Neural cell (in vitro differentiated cells): ENCODE measurements around the gene UBXN10. TPM values are rescaled to one million over a fixed set of nuclear protein-coding genes. Genes with fewer than 3 reads are reported as not detected.

Source experiments
- H2AFZ ChIP-seq: fragments of 200-600, 300-800 bp; sonication (generic), shearing (Covaris generic); 2 replicates; pipeline ENCODE4 v1.6.0; 2014; ENCODE audit warnings: low read depth, mild to moderate bottlenecking, antibody characterized with exemption, low read length, moderate library complexity
- H3F3A ChIP-seq: fragments of 200-600 bp; shearing (Covaris generic); 2 replicates; pipeline ENCODE4 v1.6.1; 2016; ENCODE audit warnings: mild to moderate bottlenecking, moderate library complexity, mixed read lengths, antibody characterized with exemption, low read length; ENCODE audit not compliant: insufficient read depth, poor library complexity, severe bottlenecking
- H3K27ac ChIP-seq: fragments of 200-600, 300-800 bp; sonication (generic), shearing (Covaris generic); 2 replicates; pipeline ENCODE4 v1.5.1; 2014; ENCODE audit warnings: mild to moderate bottlenecking, low read length, moderate library complexity
- H3K27me3 ChIP-seq: fragments of 300-800, 200-600 bp; sonication (generic), shearing (Covaris generic); 2 replicates; pipeline ENCODE4 v1.6.0; 2014; ENCODE audit warnings: mild to moderate bottlenecking, low read depth, low read length, moderate library complexity; ENCODE audit not compliant: insufficient read depth
- H3K36me3 ChIP-seq: fragments of 300-800, 200-600 bp; sonication (generic), shearing (Covaris generic); 2 replicates; pipeline ENCODE4 v1.5.1; 2014; ENCODE audit warnings: mild to moderate bottlenecking, antibody characterized with exemption, low read length, moderate library complexity; ENCODE audit not compliant: insufficient read depth
- H3K4me2 ChIP-seq: fragments of 300-800, 200-600 bp; sonication (generic), shearing (Covaris generic); 2 replicates; pipeline ENCODE4 v1.6.0; 2014; ENCODE audit warnings: mild to moderate bottlenecking, low read length
- H3K4me3 ChIP-seq: fragments of 300-800, 200-600 bp; sonication (generic), shearing (Covaris generic); 2 replicates; pipeline ENCODE4 v1.5.1; 2014; ENCODE audit warnings: mild to moderate bottlenecking, low read length, moderate library complexity
- H3K79me2 ChIP-seq: fragments of 200-600 bp; shearing (Covaris generic); replicated peaks from 2 replicates; pipeline ENCODE4 v1.6.0; 2014; ENCODE audit warnings: mild to moderate bottlenecking, low read length, moderate library complexity; ENCODE audit not compliant: insufficient read depth
- H3K9ac ChIP-seq: fragments of 300-800, 200-600 bp; sonication (generic), shearing (Covaris generic); 2 replicates; pipeline ENCODE4 v1.6.1; 2016; ENCODE audit warnings: mild to moderate bottlenecking, low read length, mixed read lengths
- H3K9me2 ChIP-seq: fragments of 200-600 bp; shearing (Covaris generic); 2 replicates; pipeline ENCODE4 v1.6.1; 2016; ENCODE audit warnings: mild to moderate bottlenecking, low read length, mixed read lengths; ENCODE audit not compliant: insufficient read depth
- H3K9me3 ChIP-seq: fragments of 200-600, 300-800 bp; sonication (generic), shearing (Covaris generic); 2 replicates; pipeline ENCODE4 v1.6.1; 2016; ENCODE audit warnings: mild to moderate bottlenecking, mixed run types, low read length, moderate library complexity, mixed read lengths
- H4K20me1 ChIP-seq: fragments of 200-600 bp; shearing (Covaris generic); 2 replicates; pipeline ENCODE4 v1.6.1; 2016; ENCODE audit warnings: mild to moderate bottlenecking, mixed run types; ENCODE audit not compliant: insufficient read depth
- CTCF ChIP-seq: fragments of 450-650 bp; IDR thresholded peaks from 2 replicates; pipeline ENCODE4 v1.5.1; 2014; ENCODE audit warnings: antibody characterized with exemption, mild to moderate bottlenecking, moderate library complexity; ENCODE audit not compliant: poor library complexity, severe bottlenecking
- EP300 ChIP-seq: fragments of 450-650 bp; conservative IDR thresholded peaks from 2 replicates; pipeline ENCODE4 v1.6.1; 2014; ENCODE audit warnings: antibody characterized with exemption, mild to moderate bottlenecking, moderate library complexity; ENCODE audit not compliant: poor library complexity, severe bottlenecking
- EZH2 ChIP-seq: fragments of 200-600, 300-800 bp; shearing (Covaris generic), sonication (generic); IDR thresholded peaks from 2 replicates; pipeline ENCODE4 v1.6.1; 2014; ENCODE audit warnings: antibody characterized with exemption, low read length, borderline replicate concordance, mild to moderate bottlenecking; ENCODE audit not compliant: insufficient read depth, poor library complexity, severe bottlenecking
- MXI1 ChIP-seq: fragments of 450-650 bp; conservative IDR thresholded peaks from 2 replicates; pipeline ENCODE4 v1.6.1; 2014; ENCODE audit warnings: antibody characterized with exemption, mild to moderate bottlenecking; ENCODE audit not compliant: poor library complexity, severe bottlenecking
- POLR2AphosphoS5 ChIP-seq: IDR thresholded peaks from 2 replicates; pipeline ENCODE4 v1.6.1; 2012
- RAD21 ChIP-seq: fragments of 450-650 bp; conservative IDR thresholded peaks from 2 replicates; pipeline ENCODE4 v1.6.1; 2014; ENCODE audit warnings: antibody characterized with exemption, mild to moderate bottlenecking, moderate library complexity
- REST ChIP-seq: IDR thresholded peaks from 2 replicates; pipeline ENCODE4 v1.6.1; 2012; ENCODE audit warnings: borderline replicate concordance
- SMC3 ChIP-seq: fragments of 450-650 bp; conservative IDR thresholded peaks from 2 replicates; pipeline ENCODE4 v1.6.1; 2014; ENCODE audit warnings: antibody characterized with exemption, mild to moderate bottlenecking, moderate library complexity; ENCODE audit not compliant: poor library complexity
- TAF1 ChIP-seq: IDR thresholded peaks from 2 replicates; pipeline ENCODE4 v1.6.1; 2012; ENCODE audit warnings: low read depth
- polyA plus RNA-seq: library from polyadenylated mRNA; depleted of rRNA; stranded (reverse); fragments of >200 nt; gene quantifications from 2 replicates; pipeline ENCODE4 v1.2.3, GENCODE V29; 2014

The UBXN10 gene
- polyA plus RNA-seq, 1 donor from 2014 or later = 0.64 TPM

DNA sequence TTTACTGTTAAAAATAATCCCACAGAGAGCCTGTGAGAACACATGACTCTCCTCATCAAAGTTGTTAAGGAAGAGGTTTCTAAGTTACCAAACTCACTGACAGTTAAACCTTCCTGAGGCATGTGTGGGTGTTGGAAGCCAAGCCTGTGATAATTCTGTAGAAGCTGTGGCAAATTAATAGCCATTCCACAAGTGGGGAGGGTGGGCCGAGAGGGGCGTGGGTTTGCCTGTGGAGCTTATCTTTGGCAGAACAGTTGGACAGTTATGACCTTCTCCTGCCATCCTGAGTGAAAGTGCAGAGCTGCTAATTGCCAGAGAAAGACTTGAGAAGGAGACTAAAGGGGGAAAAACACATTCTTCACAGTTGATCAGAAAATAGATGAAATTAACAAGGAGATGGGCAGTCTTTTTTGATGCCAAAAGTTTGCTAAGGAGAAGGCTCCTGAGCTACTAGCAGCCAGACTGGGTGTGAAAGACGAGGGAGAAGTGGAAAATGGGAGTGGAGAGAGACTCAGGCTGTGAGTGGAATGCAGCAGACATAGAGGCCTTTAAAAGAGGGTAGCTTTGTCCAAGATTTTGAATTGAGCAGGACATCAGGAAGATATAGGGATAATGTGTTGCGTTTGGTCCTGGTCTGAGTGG is 2.0 kb downstream of the UBXN10 start:
- no peak for TF ChIP-seq EP300
- TF ChIP-seq SMC3 = no peak
- TF ChIP-seq RAD21 = no peak
- no peak for TF ChIP-seq REST
- TF ChIP-seq MXI1 = no peak
- no peak for TF ChIP-seq CTCF
- no peak for TF ChIP-seq POLR2AphosphoS5
- TF ChIP-seq TAF1 = no peak
- no peak for TF ChIP-seq EZH2
- no peaks in the 10 kb centered on the region for H3F3A ChIP-seq
- no peak overlapping the region for H3K4me2 ChIP-seq
- H3K9ac ChIP-seq = no peak overlapping the region
- no peak overlapping the region for H3K27ac ChIP-seq
- H3K4me3 ChIP-seq = no peak overlapping the region
- H2AFZ ChIP-seq = no peak overlapping the region
- no peaks in the 10 kb centered on the region for H3K9me2 ChIP-seq
- H3K9me3 ChIP-seq = no peaks in the 10 kb centered on the region
- no peaks in the 10 kb centered on the region for H3K36me3 ChIP-seq
- no peaks in the 10 kb centered on the region for H4K20me1 ChIP-seq
- no peaks in the 10 kb centered on the region for H3K27me3 ChIP-seq
- no peaks in the 10 kb centered on the region for H3K79me2 ChIP-seq

GRCh38 chr1:20188455-20188817 is 2.5 kb downstream of the UBXN10 start:
- H2AFZ ChIP-seq = no peak overlapping the region

More at GRCh38 chr1:20188455-20188817, 2.5 kb downstream of the UBXN10 start:
- Histone ChIP-seq H3K27ac (no peak overlapping the region), H3F3A (no peaks in the 10 kb centered on the region), H3K9me3 (no peaks in the 10 kb centered on the region), H3K79me2 (no peaks in the 10 kb centered on the region), H3K4me2 (no peak overlapping the region), H3K9ac (no peak overlapping the region), H3K27me3 (no peaks in the 10 kb centered on the region), H3K4me3 (no peak overlapping the region), H3K36me3 (no peaks in the 10 kb centered on the region), H4K20me1 (no peaks in the 10 kb centered on the region), H3K9me2 (no peaks in the 10 kb centered on the region)
- TF ChIP-seq EZH2 (no peak), TAF1 (no peak), RAD21 (no peak), CTCF (no peak), REST (no peak), EP300 (no peak), MXI1 (no peak), POLR2AphosphoS5 (no peak), SMC3 (no peak)
